Hematopoietic multipotent progenitor cell (in vitro differentiated cells): ENCODE measurements around the gene PRKCA. TPM values are rescaled to one million over a fixed set of nuclear protein-coding genes. Genes with fewer than 3 reads are reported as not detected.
A peak's percentile ranks its signal among the peaks of the same experiment; 100 is the strongest.
"Not testable (repeated sequence)": the region's sequence is repeated elsewhere in the genome, so short reads cannot be mapped to it uniquely, and the experiment has no call there.

ENCODE experiments used
- DNase-seq, 3 donors: peaks; one replicate each; pipeline ENCODE4 v3.0.0-alpha.2; 2011 to 2015; ENCODE audit warnings: low read depth in 2 of 3, low spot score in 2 of 3
- total RNA-seq: library from RNA; depleted of rRNA; stranded (reverse); fragments of >200 nt; gene quantifications from one replicate; pipeline ENCODE4 v1.2.3, GENCODE V29; 2012

PRKCA gene
- total RNA-seq, 1 donor: 0.54 TPM

DNA sequence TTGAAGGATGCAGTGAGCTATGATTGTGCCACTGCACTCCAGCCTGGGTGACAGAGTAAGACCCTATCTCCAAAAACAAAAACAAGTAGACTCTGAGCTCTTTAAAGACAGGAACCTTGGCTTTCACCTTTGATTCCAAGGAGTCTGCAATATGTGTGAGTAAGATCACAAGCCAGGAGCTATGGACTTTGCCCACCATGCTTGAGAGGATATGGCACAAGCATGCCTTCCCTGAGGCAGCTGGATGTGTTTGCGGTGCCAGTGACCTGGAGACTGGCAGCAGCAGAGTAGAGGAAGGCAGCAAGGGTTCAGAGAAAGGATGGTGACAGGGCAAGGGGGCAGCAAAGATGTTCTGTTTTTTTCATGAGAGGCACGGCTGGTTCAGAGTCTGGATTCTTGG is 14.5 kb upstream of the PRKCA start:
- DNase-seq: no peak

DNA sequence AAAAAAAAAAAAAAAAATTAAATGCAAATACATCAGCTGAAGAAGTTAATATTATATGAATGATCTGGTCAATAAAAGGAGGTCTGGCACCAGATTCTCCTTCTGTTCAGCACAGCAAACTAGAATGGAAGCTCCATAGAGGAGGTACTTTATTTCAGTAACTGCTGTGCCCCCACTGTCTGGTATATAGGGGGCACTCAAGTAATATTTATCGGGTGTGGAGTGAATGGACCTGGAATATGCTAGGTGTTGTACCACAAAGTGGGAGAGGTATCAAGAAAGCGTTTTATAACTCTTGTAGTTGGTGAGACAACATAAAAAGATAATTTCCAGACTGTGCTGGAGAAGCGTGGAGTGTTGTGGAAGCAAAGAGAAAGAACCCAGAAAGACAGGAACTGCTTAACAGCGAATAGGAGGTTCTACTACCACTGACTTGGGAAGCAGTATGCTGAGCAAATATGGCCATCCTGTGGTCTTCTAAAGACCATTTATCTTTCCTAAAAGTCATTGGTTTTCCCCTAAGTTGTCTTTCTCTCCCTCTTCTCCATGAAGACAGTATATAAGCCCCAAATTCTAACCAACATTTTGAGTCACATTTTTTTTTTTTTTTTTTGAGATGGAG is 12.2 kb upstream of the PRKCA start:
- DNase-seq: peak in 1 of 3 donors; percentile 33

DNA sequence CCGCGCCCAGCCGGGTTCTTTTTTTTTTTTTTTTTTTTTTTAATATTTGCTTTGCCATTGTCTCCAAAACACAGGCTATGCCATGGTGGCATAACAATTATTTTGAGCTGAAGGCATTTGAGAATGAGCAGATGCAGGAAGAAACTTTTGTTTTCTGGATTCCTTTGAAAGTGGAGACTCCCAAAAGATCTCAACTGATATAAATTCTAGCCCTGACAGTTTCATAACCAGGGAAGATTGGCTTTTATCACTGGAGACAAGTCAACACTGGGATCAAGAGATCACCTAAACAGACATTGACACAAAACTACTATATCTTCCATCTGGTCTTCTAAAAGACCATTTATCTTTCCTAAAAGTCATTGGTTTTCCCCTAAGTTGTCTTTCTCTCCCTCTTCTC is 10.1 kb upstream of the PRKCA start:
- DNase-seq: no peak

GRCh38 chr17:66296289-66296725 is 6.1 kb upstream of the PRKCA start:
- no peak for DNase-seq

DNA sequence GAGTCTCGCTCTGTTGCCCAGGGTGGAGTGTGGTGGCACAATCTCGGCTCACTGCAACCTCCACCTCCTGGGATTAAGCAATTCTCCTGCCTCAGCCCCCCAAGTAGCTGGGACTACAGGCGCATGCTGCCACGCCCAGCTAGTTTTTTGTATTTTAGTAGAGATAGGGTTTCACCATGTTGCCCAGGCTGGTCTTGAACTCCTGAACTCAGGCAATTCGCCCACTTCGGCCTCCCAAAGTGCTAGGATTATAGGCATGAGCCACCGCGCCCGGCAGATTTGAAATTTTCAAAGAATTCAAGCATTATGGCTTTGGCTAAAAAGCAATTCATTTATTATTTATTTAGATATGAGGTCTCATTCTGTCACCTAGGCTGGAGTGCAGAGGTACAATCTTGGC is 5.0 kb upstream of the PRKCA start:
- not testable (repeated sequence) for DNase-seq

- no peak for DNase-seq
Observed at GRCh38 chr17:66299711-66300110, 2.7 kb upstream of the PRKCA start.

DNA sequence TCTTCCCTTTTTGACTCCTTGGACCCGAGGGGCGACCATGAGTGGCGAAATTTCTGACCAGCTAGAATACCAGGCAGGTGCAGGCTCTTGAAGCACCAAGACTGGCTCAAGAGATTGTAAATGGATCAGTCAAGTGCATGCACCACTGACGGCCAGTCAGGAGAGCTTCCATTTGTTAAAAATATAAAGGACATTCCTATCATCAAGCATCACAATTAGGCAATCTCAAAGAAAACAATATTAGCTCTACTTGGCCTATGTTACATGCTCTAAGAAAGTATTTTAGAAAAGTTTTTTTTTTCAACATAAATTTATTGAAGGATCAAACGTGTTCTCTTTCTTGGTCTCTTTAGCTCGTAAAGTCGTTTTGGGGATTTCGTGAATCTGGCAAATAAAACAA is 1.5 kb upstream of the PRKCA start:
- no peak for DNase-seq

DNA sequence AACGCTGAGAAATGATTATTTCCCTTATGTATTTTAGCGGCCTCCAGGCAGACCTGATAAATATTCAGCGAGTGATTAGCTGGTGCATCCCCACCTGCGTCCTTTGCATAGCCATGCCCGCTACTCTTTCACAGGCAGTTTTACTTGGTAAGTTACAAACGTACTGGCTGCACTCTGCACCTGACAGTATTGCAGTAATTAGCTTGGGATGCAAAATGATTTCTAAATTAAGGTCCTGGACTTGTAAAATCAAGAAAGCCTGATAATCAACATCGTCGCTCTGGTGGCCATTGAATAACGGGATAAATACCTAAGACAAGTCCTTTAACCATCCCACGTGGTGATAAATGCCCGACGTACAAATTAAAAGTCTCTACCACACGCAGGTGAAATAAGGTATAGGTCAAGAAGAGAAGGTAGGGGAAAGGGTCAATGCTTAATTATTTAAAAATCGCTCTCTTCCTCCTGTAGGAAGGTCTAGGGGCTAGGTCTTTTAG is 998 bp upstream of the PRKCA start:
- no peak for DNase-seq

- DNase-seq: peak; percentile 16 to 35 (median 28)
Observed at GRCh38 chr17:66302761-66303626, 581 bp downstream of the PRKCA start.

- DNase-seq: no peak
Observed at GRCh38 chr17:66304304-66305174, 2.1 kb downstream of the PRKCA start.

- no peak for DNase-seq
Observed at GRCh38 chr17:66306446-66306845, 4.0 kb downstream of the PRKCA start.

GRCh38 chr17:66307257-66307656 is 4.8 kb downstream of the PRKCA start:
- DNase-seq: no peak

- DNase-seq: no peak
Observed at GRCh38 chr17:66308856-66309255, 6.4 kb downstream of the PRKCA start.

DNA sequence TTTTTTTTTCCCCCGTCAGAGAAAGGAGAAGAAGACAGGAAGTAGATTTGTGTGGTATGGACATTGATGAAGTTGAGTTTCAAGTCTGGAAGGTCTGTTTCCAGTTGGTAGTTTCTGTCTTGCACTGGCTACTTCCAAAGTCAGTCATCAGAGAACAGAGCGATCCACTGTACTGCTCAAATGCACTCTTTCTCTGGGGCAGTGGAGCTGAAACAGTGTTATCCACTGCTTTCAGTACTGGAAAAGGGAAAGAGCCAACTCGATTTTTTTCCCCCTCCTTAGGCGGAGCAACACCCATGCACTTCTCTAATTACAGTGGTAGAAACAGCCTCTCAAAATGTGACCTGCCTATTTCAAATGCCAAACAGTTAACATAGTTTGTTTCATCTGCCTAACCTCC is 7.4 kb downstream of the PRKCA start:
- DNase-seq: no peak

DNA sequence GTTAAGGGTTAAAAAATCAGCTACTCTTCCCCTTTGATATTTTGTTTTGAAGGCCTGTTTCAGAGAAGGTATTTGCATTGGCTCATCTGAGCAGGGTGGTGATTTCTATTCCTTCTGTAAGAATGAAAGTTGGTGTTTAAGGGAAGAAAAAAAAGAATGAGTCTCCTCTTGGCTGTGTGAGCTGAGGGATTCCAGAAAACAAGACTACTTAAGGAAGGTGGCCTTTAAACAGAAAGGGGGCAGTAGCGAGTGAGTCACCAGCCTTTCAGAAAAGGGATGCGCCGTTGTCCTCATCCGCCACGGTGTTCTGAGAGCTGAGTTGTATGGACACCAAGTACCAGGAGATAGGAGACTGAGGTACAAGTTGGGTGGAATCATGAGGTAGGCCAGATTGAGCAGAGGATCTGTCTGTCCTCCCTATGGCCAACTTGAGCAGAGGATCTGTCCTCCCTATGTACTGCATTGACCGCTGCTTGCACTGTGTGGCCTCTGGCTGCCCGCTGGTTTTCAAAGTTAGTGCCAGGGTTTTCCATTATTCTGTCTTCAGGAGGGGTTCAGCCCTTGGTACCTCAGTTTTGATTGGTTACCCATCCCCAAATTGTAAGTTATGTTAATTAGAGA is 8.2 kb downstream of the PRKCA start:
- no peak for DNase-seq

DNA sequence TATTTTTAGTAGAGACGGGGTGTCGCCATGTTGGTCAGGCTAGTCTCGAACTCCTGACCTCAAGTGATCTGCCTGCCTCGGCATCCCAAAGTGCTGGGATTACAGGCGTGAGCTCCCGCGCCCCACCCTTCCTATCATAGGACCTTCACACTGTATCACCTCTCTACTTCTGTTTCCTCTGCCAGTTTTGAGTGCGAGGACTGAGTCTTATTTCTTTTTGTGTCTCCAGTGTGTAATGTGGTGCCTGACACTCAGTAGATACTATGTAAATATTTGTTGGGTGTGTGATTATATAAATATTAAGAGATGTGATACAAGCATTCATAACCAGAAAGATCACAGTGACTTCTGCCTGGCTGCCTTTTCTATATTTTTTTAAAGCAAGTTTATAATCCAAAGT is 10.5 kb downstream of the PRKCA start:
- DNase-seq: peak in 1 of 3 donors; percentile 10

DNA sequence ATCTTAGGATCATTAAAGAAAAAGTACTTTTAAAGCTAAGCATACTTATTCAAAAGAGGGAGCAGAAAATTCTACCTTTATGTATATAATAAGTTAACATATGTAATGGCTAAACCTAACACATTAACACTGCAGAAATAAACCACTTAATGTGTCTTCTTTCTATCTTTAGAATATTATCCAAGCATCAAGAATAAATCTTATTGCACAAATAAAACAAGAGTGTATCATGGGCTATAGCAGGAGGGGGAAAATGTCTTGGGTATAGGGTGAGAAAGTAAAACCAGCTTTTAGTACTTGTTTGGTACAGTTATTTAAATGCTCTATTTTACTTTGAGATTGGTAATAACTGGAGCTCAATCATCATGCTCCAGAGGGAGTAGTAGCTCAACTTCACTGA is 10.9 kb downstream of the PRKCA start:
- no peak for DNase-seq

- DNase-seq: no peak
Observed at GRCh38 chr17:66313995-66314659, 11.7 kb downstream of the PRKCA start.

GRCh38 chr17:66317629-66318028 is 15.2 kb downstream of the PRKCA start:
- no peak for DNase-seq

DNA sequence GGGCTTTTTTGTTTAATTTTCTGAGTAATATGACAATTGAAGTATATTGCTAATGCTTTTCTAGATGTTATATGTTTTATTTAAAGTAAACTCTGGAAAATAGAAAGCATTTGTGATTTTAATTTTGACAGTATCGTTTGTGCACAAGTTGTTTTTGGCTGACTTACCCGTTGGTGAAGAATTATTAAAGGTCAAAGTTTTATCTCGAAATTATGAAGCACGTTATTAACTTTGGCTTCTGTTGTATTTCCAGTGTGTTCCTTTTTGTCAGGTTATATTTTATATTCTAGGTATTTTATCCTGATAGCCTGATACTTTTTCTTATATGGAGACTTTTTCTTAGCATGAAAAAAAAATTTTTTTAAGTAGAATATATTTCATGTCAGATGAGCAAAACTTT is 16.8 kb downstream of the PRKCA start:
- no peak for DNase-seq
